CD4-positive, alpha-beta memory T cell (primary cell): ENCODE results near the gene ZBTB7A. TPM values are rescaled to one million over a fixed set of nuclear protein-coding genes. Genes with fewer than 3 reads are reported as not detected.

Source experiments
- CTCF ChIA-PET: fragments of 350-600 bp; sonication (Branson Sonifier 250); formaldehyde crosslinking; loops from one replicate; lab custom pipeline; 2021; ENCODE audit warnings: inconsistent platforms; ENCODE audit not compliant: partially characterized antibody; lab: Charles Lee
- POLR2A ChIA-PET: fragments of 350-600 bp; sonication (Branson Sonifier 250); formaldehyde crosslinking; loops from one replicate; lab custom pipeline; 2021; ENCODE audit not compliant: partially characterized antibody; lab: Charles Lee
- DNase-seq, 5 donors: peaks; one replicate each; pipeline versions ENCODE4 v3.0.0 to v3.0.0-alpha.2; 2020 to 2022; ENCODE audit warnings: mixed read lengths in 1 of 5
- H3K27ac ChIP-seq: one replicate; pipeline ENCODE4 v1.7.0; 2013; ENCODE audit warnings: low read depth, low read length
- H3K27me3 ChIP-seq: 2 replicates; pipeline ENCODE4 v1.7.0; 2013; ENCODE audit warnings: mild to moderate bottlenecking, low read length, moderate library complexity; ENCODE audit not compliant: insufficient read depth
- H3K36me3 ChIP-seq: 2 replicates; pipeline ENCODE4 v1.7.0; 2013; ENCODE audit warnings: mild to moderate bottlenecking, low read length, moderate library complexity; ENCODE audit not compliant: insufficient read depth
- H3K4me1 ChIP-seq: 2 replicates; pipeline ENCODE4 v1.7.0; 2013; ENCODE audit warnings: mild to moderate bottlenecking, low read length, moderate library complexity; ENCODE audit not compliant: insufficient read depth
- H3K4me3 ChIP-seq, 2 donors: one replicate each; pipeline ENCODE4 v1.7.0; 2013; ENCODE audit warnings: low read length in 2 of 2, mild to moderate bottlenecking in 1 of 2
- H3K9me3 ChIP-seq, 2 donors: one replicate each; pipeline ENCODE4 v1.7.0; 2013; ENCODE audit warnings: low read length in 2 of 2, control low read depth in 1 of 2; ENCODE audit not compliant: control insufficient read depth in 1 of 2
- H3K27ac Mint-ChIP-seq, 7 donors: one replicate each; pipeline ENCODE4 v1.8.0; 2020 to 2021; ENCODE audit warnings: mixed read lengths in 7 of 7, mild to moderate bottlenecking in 6 of 7, inconsistent platforms in 3 of 7, moderate library complexity in 3 of 7
- H3K27me3 Mint-ChIP-seq, 2 donors: one replicate each; pipeline ENCODE4 v1.8.0; 2020 to 2021; ENCODE audit warnings: mixed read lengths in 2 of 2
- H3K36me3 Mint-ChIP-seq, 2 donors: one replicate each; pipeline ENCODE4 v1.8.0; 2020 to 2021; ENCODE audit warnings: mixed read lengths in 2 of 2, inconsistent platforms in 1 of 2, mild to moderate bottlenecking in 1 of 2
- H3K4me1 Mint-ChIP-seq, 4 donors: one replicate each; pipeline ENCODE4 v1.8.0; 2020 to 2021; ENCODE audit warnings: mixed read lengths in 4 of 4, mild to moderate bottlenecking in 1 of 4
- H3K4me3 Mint-ChIP-seq, 8 donors: one replicate each; pipeline ENCODE4 v1.8.0; 2020 to 2021; ENCODE audit warnings: mixed read lengths in 8 of 8, mild to moderate bottlenecking in 7 of 8, moderate library complexity in 6 of 8, inconsistent platforms in 3 of 8
- H3K9me3 Mint-ChIP-seq, 8 donors: one replicate each; pipeline ENCODE4 v1.8.0; 2020 to 2021; ENCODE audit warnings: mixed read lengths in 8 of 8, mild to moderate bottlenecking in 5 of 8, inconsistent platforms in 3 of 8, moderate library complexity in 1 of 8
- intact Hi-C: fragments of 100-400 bp; cut with micrococcal nuclease; formaldehyde crosslinking; loops from one replicate; pipeline ENCODE4 v1.15.1; 2023
- polyA plus RNA-seq, 2 donors: library from polyadenylated mRNA; unstranded; fragments of 300-500 nt; fragmentation: Illumina TruSeq; gene quantifications; one replicate each; pipeline ENCODE4 v1.2.3, GENCODE V29; 2021
- total RNA-seq, 2 experiments: library from RNA; stranded (reverse); gene quantifications; one replicate each; pipeline ENCODE4 v1.2.3, GENCODE V29; 2021

The ZBTB7A gene
- total RNA-seq (10 to 100 TPM; 57.0 to 57.7 TPM), polyA plus RNA-seq (10 to 100 TPM in 1 of 2 donors, 1 to 10 TPM in 1; 9.6 to 48.2 TPM)

DNA sequence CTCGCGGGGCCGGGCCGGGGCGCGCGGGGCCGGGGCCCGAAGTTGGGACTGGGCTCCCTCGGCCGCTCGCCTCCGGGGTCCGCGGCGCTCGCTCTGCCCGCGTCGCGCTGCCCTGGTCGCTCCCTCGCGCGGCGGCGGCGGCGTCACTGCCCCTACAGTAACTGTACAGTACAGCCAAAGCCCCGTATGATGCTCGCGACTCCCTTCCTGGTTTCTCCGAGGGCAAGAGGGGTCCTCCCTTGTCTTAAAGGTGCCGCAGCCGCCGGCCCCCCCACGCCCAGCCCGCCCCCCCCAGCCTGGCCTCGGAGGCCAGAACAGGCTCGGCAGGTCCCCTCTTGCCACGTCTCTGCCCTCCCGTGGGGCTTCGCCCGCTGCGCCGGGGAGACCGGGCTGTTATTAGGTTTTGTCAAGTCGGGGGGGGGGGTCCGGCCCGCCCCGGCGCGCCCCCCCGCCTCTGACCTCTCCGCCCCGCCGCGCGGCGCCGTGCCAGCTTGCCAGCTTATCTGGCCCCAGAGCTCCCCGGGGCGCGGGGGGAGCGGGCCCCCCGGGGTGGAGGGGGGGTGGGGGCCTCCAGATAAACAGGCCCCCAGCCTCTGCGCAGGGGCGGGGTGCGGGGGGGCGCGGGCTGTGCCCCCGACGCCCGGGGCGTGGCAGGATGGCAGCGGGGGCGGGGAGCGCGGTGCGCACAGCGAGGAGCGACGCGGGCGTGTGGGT lies at the start of gene ZBTB7A:
Gene ZBTB7A (minus strand): TSS at position 218 of the 714 bp plus-strand sequence. CDS start 11,667 bp downstream, outside the sequence.
- intact Hi-C loops = loop anchor here (1.0 to 10.0 kb wide), 8 partner anchors 22 to 492 kb away; partner anchors contain the start of genes ANKRD24, HMG20B, MAP2K2 and PIAS4
- H3K4me1 Mint-ChIP-seq = peaks cover 19 to 47% (median 32%) of the 10 kb centered on the region in 4 donors
- H3K27me3 Mint-ChIP-seq = no peaks in the 10 kb centered on the region
- peak; percentile 78 to 93 (median 81) for DNase-seq
- Histone ChIP-seq H3K9me3 (no peaks in the 10 kb centered on the region), H3K4me1 (peaks cover 52% of the 10 kb centered on the region), H3K4me3 (peak within 1 kb of the TSS in 1 of 2 donors; percentile 70), H3K27me3 (no peaks in the 10 kb centered on the region), H3K36me3 (no peaks in the 10 kb centered on the region), H3K27ac (peak within 1 kb of the TSS; percentile 83)
- ChIA-PET POLR2A (interaction anchor here (0.6 to 3.6 kb wide), 18 partner anchors 8 to 404 kb away, joined by 3 to 54 read pairs (median 6); partner anchors contain the start of genes APBA3, EEF2, PIAS4 and YJU2), CTCF (interaction anchor here (1.4 to 1.5 kb wide), 2 partner anchors 37 to 73 kb away, joined by 3 to 5 read pairs; no protein-coding TSS in a partner anchor)
- peaks cover 0 to 10% of the 10 kb centered on the region in 2 donors for H3K36me3 Mint-ChIP-seq
- peak within 1 kb of the TSS; percentile 90 to 95 (median 93) for H3K27ac Mint-ChIP-seq
- no peaks in the 10 kb centered on the region for H3K9me3 Mint-ChIP-seq
- peak within 1 kb of the TSS; percentile 87 to 95 (median 91) for H3K4me3 Mint-ChIP-seq

DNA sequence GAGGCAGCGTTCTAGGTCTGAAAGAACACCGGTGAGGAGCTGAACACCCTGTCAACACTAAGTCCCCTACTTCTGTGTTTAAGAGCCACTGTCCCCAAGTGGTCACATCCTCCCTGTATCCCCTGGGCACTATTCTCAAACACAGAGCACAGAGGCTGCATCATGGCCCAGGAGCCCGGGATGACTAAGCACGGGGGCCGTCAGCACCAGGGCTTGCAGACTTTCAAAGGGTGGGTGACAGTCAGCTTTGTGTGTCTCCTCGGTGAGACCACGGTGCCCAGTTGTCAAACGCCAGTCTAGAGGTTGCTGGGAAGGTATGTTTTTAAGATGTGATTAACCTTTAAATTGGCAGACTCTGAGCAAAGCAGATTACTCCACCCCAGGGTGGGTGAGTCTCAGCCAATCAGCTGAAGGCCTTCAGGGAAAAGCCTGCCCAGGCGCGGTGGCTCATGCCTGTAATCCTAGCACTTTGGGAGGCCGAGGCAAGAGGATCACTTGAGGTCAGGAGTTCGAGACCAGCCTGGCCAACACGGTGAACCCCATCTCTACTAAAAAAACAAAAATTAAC lies 49.2 kb upstream of the ZBTB7A start:
- H3K4me1 ChIP-seq = peaks cover 28% of the 10 kb centered on the region
- no peaks in the 10 kb centered on the region for H3K9me3 ChIP-seq
- H3K4me1 Mint-ChIP-seq = peaks cover 11 to 40% (median 18%) of the 10 kb centered on the region in 4 donors
- no peak overlapping the region for H3K4me3 Mint-ChIP-seq
- peaks cover 7 to 39% of the 10 kb centered on the region in 2 donors for H3K36me3 Mint-ChIP-seq
- DNase-seq = no peak
- H3K27ac Mint-ChIP-seq = peak overlapping the region in 5 of 7 donors; percentile 3 to 92 (median 91)
- H3K27ac ChIP-seq = peak overlapping the region; percentile 49
- no peak overlapping the region for H3K4me3 ChIP-seq
- H3K27me3 Mint-ChIP-seq = no peaks in the 10 kb centered on the region
- peaks cover 12% of the 10 kb centered on the region for H3K36me3 ChIP-seq
- intact Hi-C loops = loop anchor here (2.0 kb wide), 1 partner anchor 129 kb away; no protein-coding TSS in a partner anchor
- H3K9me3 Mint-ChIP-seq = no peaks in the 10 kb centered on the region
- no peaks in the 10 kb centered on the region for H3K27me3 ChIP-seq
- ChIA-PET POLR2A (interaction anchor here (1.2 to 5.1 kb wide), 6 partner anchors 11 to 130 kb away, joined by 3 to 31 read pairs (median 6); partner anchors contain the start of genes EEF2 and ZBTB7A), CTCF (interaction anchor here (1.0 to 3.4 kb wide), 4 partner anchors 12 to 128 kb away, joined by 3 to 16 read pairs (median 8); no protein-coding TSS in a partner anchor)

DNA sequence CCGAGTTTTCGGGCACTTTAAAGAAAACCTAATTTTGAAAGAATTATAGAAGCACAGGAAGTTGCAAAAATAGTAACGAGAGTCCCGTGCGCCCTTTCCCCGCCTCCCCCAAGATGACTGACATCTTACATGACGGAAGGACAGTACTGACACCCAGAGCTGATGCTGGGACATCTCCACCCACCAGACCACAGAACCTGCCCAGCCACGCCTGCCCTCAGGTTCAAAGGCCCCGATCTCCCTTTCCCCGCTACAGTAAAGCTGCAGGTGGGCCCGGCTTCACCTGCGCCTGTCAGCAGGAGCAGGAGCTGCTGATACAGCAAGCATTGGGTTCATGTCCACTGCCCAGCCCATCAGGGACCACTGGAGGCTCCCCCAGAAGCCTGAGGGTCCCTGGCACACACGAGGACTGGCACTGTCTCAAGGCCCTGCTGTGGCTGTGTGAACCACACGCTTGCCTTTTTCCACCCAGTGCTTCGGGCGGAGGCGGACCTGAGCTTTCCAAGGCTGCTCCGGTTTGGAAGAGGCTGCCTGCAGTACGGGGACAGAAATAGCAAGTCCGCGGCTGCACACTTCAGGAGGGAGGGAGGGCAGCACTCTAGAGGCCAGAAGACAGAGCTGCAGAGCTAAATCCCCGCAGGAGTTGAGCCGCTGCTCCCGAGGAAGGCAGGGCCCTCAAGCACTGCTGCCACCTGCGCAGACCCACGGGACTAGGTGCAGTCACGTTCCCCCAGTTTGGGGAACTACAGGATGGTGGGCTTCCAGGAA lies 48.5 kb upstream of the ZBTB7A start:
- Histone ChIP-seq H3K27ac (peak overlapping the region; percentile 49), H3K4me1 (peaks cover 34% of the 10 kb centered on the region), H3K27me3 (no peaks in the 10 kb centered on the region), H3K4me3 (peak overlapping the region in 1 of 2 donors; percentile 36), H3K9me3 (no peaks in the 10 kb centered on the region), H3K36me3 (peaks cover 15% of the 10 kb centered on the region)
- intact Hi-C loops = loop anchor here (2.0 kb wide), 1 partner anchor 128 kb away; no protein-coding TSS in a partner anchor
- Mint-ChIP-seq H3K9me3 (no peaks in the 10 kb centered on the region), H3K36me3 (peaks cover 7 to 44% of the 10 kb centered on the region in 2 donors), H3K4me3 (peak overlapping the region; percentile 5 to 72 (median 64)), H3K27ac (peak overlapping the region; percentile 65 to 92 (median 91)), H3K4me1 (peaks cover 11 to 42% (median 20%) of the 10 kb centered on the region in 4 donors), H3K27me3 (no peaks in the 10 kb centered on the region)
- DNase-seq = peak; percentile 71 to 80 (median 77)
- POLR2A ChIA-PET = interaction anchor here (0.9 to 5.1 kb wide), 9 partner anchors 11 to 130 kb away, joined by 3 to 31 read pairs (median 5); partner anchors contain the start of genes EEF2 and ZBTB7A
- CTCF ChIA-PET = interaction anchor here (0.9 to 3.4 kb wide), 5 partner anchors 9 to 127 kb away, joined by 3 to 16 read pairs (median 4); no protein-coding TSS in a partner anchor

DNA sequence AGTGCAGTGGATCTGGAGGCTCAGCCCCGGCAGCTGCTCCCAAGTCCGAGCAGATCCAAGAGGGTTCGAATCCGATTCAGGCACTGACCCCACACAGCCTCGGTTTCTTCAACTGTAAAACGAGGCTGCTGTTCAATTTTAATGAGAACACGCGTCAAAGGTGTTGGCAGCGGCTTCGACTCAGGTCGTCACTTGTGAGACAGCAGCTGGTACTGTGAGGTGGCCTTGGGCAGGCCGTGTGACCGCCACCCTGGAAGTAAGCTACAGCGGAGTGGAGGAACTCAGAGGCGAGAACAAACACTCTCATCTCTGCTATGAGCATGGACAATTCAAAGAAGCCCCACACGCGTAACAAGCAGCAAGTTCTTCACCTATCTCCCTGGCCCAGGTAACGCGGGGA lies 47.5 kb upstream of the ZBTB7A start:
- Histone ChIP-seq H3K36me3 (peaks cover 16% of the 10 kb centered on the region), H3K27me3 (no peaks in the 10 kb centered on the region), H3K27ac (no peak overlapping the region), H3K9me3 (no peaks in the 10 kb centered on the region), H3K4me3 (no peak overlapping the region), H3K4me1 (peaks cover 44% of the 10 kb centered on the region)
- intact Hi-C loops = loop anchor here (2.0 kb wide), 1 partner anchor 127 kb away; no protein-coding TSS in a partner anchor
- no peaks in the 10 kb centered on the region for H3K27me3 Mint-ChIP-seq
- no peaks in the 10 kb centered on the region for H3K9me3 Mint-ChIP-seq
- no peak for DNase-seq
- ChIA-PET POLR2A (interaction anchor here (0.9 to 5.1 kb wide), 5 partner anchors 10 to 127 kb away, joined by 4 to 31 read pairs (median 5); no protein-coding TSS in a partner anchor), CTCF (interaction anchor here (0.6 to 3.4 kb wide), 3 partner anchors 26 to 126 kb away, joined by 4 to 16 read pairs (median 12); no protein-coding TSS in a partner anchor)
- peak overlapping the region in 3 of 8 donors; percentile 7 to 30 (median 8) for H3K4me3 Mint-ChIP-seq
- peak overlapping the region in 4 of 7 donors; percentile 29 to 57 (median 37) for H3K27ac Mint-ChIP-seq
- H3K4me1 Mint-ChIP-seq = peaks cover 11 to 47% (median 26%) of the 10 kb centered on the region in 4 donors
- peaks cover 8 to 48% of the 10 kb centered on the region in 2 donors for H3K36me3 Mint-ChIP-seq

DNA sequence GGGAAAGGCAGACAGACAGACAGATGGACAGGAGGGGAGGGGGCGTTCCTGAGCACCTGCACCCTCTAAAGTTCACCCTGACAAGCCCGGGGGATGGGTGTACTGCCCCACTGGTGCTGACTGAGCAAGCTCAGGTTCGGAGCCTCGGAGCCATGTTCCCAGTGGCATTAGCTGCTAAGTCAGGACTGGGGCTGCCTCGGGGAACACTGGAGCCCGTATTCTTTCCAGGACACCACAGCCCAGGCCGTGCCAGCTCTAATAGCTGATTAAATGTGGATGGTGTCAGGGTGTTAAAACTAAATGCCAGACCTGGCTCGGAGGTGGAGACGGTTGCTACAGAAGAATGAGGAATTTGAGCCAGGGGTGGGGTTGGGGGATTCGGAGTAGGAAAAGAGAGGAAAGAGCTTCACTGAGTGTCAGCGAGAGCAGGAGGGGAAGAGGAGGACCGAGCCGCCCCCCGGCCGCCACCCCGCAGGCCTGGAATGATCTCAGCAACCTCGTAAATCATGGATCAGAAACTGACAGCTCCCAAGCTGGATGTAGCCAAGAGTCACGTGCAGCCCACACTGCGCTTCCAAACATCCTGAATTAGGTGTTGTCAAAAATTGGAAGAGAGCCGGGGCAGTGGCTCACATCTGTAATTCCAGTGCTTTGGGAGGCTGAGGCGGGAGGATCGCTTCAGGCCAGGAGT lies 46.8 kb upstream of the ZBTB7A start:
- H3K9me3 Mint-ChIP-seq = no peaks in the 10 kb centered on the region
- Histone ChIP-seq H3K9me3 (no peaks in the 10 kb centered on the region), H3K4me1 (peaks cover 51% of the 10 kb centered on the region), H3K36me3 (peaks cover 16% of the 10 kb centered on the region), H3K27ac (no peak overlapping the region), H3K4me3 (no peak overlapping the region), H3K27me3 (no peaks in the 10 kb centered on the region)
- peaks cover 10 to 53% of the 10 kb centered on the region in 2 donors for H3K36me3 Mint-ChIP-seq
- intact Hi-C loops = loop anchor here (2.0 kb wide), 1 partner anchor 127 kb away; no protein-coding TSS in a partner anchor
- peak overlapping the region in 2 of 8 donors; percentile 8 to 34 for H3K4me3 Mint-ChIP-seq
- ChIA-PET POLR2A (interaction anchor here (1.3 to 5.1 kb wide), 2 partner anchors 9 to 24 kb away, joined by 5 to 31 read pairs; no protein-coding TSS in a partner anchor), CTCF (interaction anchor here (3.4 kb wide), 1 partner anchor 27 kb away, joined by 12 read pairs; no protein-coding TSS in a partner anchor)
- H3K27me3 Mint-ChIP-seq = no peaks in the 10 kb centered on the region
- DNase-seq = no peak
- H3K27ac Mint-ChIP-seq = peak overlapping the region in 5 of 7 donors; percentile 8 to 60 (median 29)
- H3K4me1 Mint-ChIP-seq = peaks cover 15 to 53% (median 32%) of the 10 kb centered on the region in 4 donors
